MCF 10A (cell line): ENCODE data around the gene ZNF304. TPM values are rescaled to one million over a fixed set of nuclear protein-coding genes. Genes with fewer than 3 reads are reported as not detected.

Source experiments
- BruUV-seq: library from RNA; stranded (reverse); fragments of 400-500 nt; replicated peaks from 2 replicates; lab custom pipeline; 2021; lab: Mats Ljungman, UMichigan
- CTCF ChIA-PET: fragments of 300-600 bp; sonication (Branson Sonifier 250); formaldehyde crosslinking; extraction: SDS; loops from one replicate; lab custom pipeline; 2021; ENCODE audit warnings: antibody characterized with exemption, inconsistent platforms; lab: Yijun Ruan, JAX
- POLR2A ChIA-PET: fragments of 300-600, 350-650 bp; sonication (Branson Sonifier 250); formaldehyde crosslinking; extraction: SDS; loops from one replicate; lab custom pipeline; 2020; ENCODE audit warnings: antibody characterized with exemption, inconsistent platforms; lab: Yijun Ruan, JAX
- DNase-seq: peaks from one replicate; pipeline ENCODE4 v3.0.0-alpha.2; 2018; ENCODE audit not compliant: unreplicated experiment
- H3K27ac Mint-ChIP-seq: one replicate; pipeline ENCODE4 v1.8.0; 2022; ENCODE audit warnings: mild to moderate bottlenecking, low read depth, mixed read lengths; ENCODE audit not compliant: unreplicated experiment
- H3K27me3 Mint-ChIP-seq: one replicate; pipeline ENCODE4 v1.8.0; 2022; ENCODE audit warnings: mixed read lengths; ENCODE audit not compliant: insufficient read depth, unreplicated experiment
- H3K36me3 Mint-ChIP-seq: one replicate; pipeline ENCODE4 v1.8.0; 2022; ENCODE audit warnings: mild to moderate bottlenecking, moderate library complexity, mixed read lengths; ENCODE audit not compliant: insufficient read depth, unreplicated experiment
- H3K4me1 Mint-ChIP-seq: one replicate; pipeline ENCODE4 v1.8.0; 2022; ENCODE audit warnings: mixed read lengths; ENCODE audit not compliant: insufficient read depth, unreplicated experiment
- H3K4me3 Mint-ChIP-seq: one replicate; pipeline ENCODE4 v1.8.0; 2022; ENCODE audit warnings: mild to moderate bottlenecking, moderate library complexity, mixed read lengths; ENCODE audit not compliant: unreplicated experiment
- H3K9me3 Mint-ChIP-seq: one replicate; pipeline ENCODE4 v1.8.0; 2022; ENCODE audit warnings: mixed read lengths; ENCODE audit not compliant: unreplicated experiment
- CTCF ChIP-seq: fragments of 200-600 bp; IDR thresholded peaks from one replicate; pipeline ENCODE4 v1.8.0; 2022; ENCODE audit warnings: antibody characterized with exemption, mild to moderate bottlenecking; ENCODE audit not compliant: unreplicated experiment
- intact Hi-C: fragments of 100-400 bp; cut with micrococcal nuclease; formaldehyde crosslinking; loops from 2 replicates; pipeline ENCODE4 v1.14.1; 2022
- total RNA-seq: library from RNA; stranded (reverse); gene quantifications from 2 replicates; pipeline ENCODE4 v1.2.3, GENCODE V29; 2022

The ZNF304 gene
- total RNA-seq, 1 experiment from 2014 or later = 7.0 TPM

GRCh38 chr19:57403737-57404563 lies 52.9 kb downstream of the ZNF304 start:
- Mint-ChIP-seq H3K4me1 (peaks cover 6% of the 10 kb centered on the region), H3K9me3 (peaks cover 9% of the 10 kb centered on the region), H3K4me3 (no peak overlapping the region), H3K36me3 (peaks cover 22% of the 10 kb centered on the region), H3K27me3 (no peaks in the 10 kb centered on the region), H3K27ac (no peak overlapping the region)
- no peak for TF ChIP-seq CTCF
- intact Hi-C loops = no loop called here
- no peak for DNase-seq
- no TSS peak for BruUV-seq
- ChIA-PET CTCF (interaction anchor here (0.5 to 2.6 kb wide), 7 partner anchors 11 to 1061 kb away, joined by 3 to 18 read pairs (median 4); no protein-coding TSS in a partner anchor), POLR2A (interaction anchor here (0.6 kb wide), 1 partner anchor 53 kb away, joined by 4 read pairs; the partner anchor contains the start of gene ZNF304)

DNA sequence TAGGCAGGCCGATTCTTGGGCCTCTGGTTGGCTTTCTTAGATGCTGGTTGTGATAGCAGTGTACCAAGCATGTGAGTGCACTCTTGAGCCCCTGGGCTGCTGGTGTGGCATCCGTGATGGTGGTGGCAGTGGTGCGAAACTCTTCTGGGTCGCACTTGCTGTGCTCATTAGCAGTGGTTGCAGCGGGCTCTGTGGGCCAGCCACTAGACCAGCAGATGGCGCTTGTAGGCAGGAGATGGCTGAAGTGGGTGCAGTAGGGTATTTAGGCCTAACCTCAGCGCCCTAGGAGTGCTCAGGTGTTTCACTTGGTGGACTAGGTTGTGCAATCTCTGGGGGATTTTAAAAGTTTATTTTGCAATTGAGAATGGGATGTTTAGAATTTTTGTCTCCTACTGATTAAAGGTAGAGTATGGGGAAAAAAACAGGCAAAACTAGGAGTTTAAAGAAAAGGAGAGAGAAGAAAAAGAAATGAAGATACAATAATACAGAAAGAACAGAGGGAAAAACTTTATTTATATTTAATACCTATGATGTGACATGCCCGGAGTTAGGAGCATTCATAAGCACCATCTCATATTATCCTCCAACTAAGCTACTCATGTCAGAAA lies 55.5 kb downstream of the ZNF304 start:
- Mint-ChIP-seq H3K27me3 (no peaks in the 10 kb centered on the region), H3K4me3 (no peak overlapping the region), H3K36me3 (peaks cover 5% of the 10 kb centered on the region), H3K4me1 (peaks cover 10% of the 10 kb centered on the region), H3K27ac (peak overlapping the region; percentile 13), H3K9me3 (no peaks in the 10 kb centered on the region)
- BruUV-seq = no TSS peak
- ChIA-PET POLR2A (interaction anchor here (0.7 kb wide), 2 partner anchors 8 to 12 kb away, joined by 3 read pairs; no protein-coding TSS in a partner anchor), CTCF (interaction anchor here (0.5 to 2.6 kb wide), 28 partner anchors 9 to 1735 kb away, joined by 3 to 18 read pairs (median 4); partner anchors contain the start of genes ZNF548 and ZNF749)
- peak; percentile 56 for DNase-seq
- peak; percentile 78 for TF ChIP-seq CTCF
- intact Hi-C loops = loop anchor here (5.0 kb wide), 1 partner anchor 966 kb away; no protein-coding TSS in a partner anchor

Other genes with a start within 250 kb of the ZNF304 start
- not detected in 2 replicates for gene USP29, start 231.3 kb upstream of the ZNF304 start, total RNA-seq
- gene ZIM3, start 206.1 kb upstream of the ZNF304 start, total RNA-seq = not detected in 2 replicates
- not detected in 2 replicates for gene DUXA, start 183.8 kb upstream of the ZNF304 start, total RNA-seq
- gene ZNF264, start 159.8 kb upstream of the ZNF304 start, total RNA-seq = 34.4 and 41.1 TPM in 2 replicates
- 0.93 and 1.2 TPM in 2 replicates for gene AURKC, start 120.2 kb upstream of the ZNF304 start, total RNA-seq
- gene ZNF805, start 110.6 kb upstream of the ZNF304 start, total RNA-seq = 11.8 and 12.2 TPM in 2 replicates
- gene ZNF460, start 70.8 kb upstream of the ZNF304 start, total RNA-seq = 72.5 and 95.5 TPM in 2 replicates
- 9.2 and 10.8 TPM in 2 replicates for gene ZNF543, start 30.8 kb upstream of the ZNF304 start, total RNA-seq
- gene TRAPPC2B, start 12.3 kb downstream of the ZNF304 start, total RNA-seq = 6.3 and 9.8 TPM in 2 replicates
- gene ZNF547, start 12.3 kb downstream of the ZNF304 start, total RNA-seq = 3.7 and 4.3 TPM in 2 replicates
- 23.7 and 40.1 TPM in 2 replicates for gene ZNF548, start 38.6 kb downstream of the ZNF304 start, total RNA-seq
- gene ZNF17, start 59.9 kb downstream of the ZNF304 start, total RNA-seq = 7.8 and 8.3 TPM in 2 replicates
- gene ZNF749, start 84.1 kb downstream of the ZNF304 start, total RNA-seq = 19.1 and 21.2 TPM in 2 replicates
- 0.47 TPM in 2 replicates for gene VN1R1, start 105.9 kb downstream of the ZNF304 start, total RNA-seq
- 9.9 and 10.9 TPM in 2 replicates for gene ZNF772, start 126.3 kb downstream of the ZNF304 start, total RNA-seq
- gene ZNF419, start 136.5 kb downstream of the ZNF304 start, total RNA-seq = 18.4 and 19.6 TPM in 2 replicates
- 11.2 and 12.4 TPM in 2 replicates for gene ZNF773, start 148.7 kb downstream of the ZNF304 start, total RNA-seq
- gene ZNF549, start 176.1 kb downstream of the ZNF304 start, total RNA-seq = 3.9 and 5.3 TPM in 2 replicates
- 14.3 and 17.6 TPM in 2 replicates for gene ZNF550, start 208.6 kb downstream of the ZNF304 start, total RNA-seq
- 5.0 and 5.6 TPM in 2 replicates for gene ZNF416, start 227.6 kb downstream of the ZNF304 start, total RNA-seq
- gene ZIK1, start 232.9 kb downstream of the ZNF304 start, total RNA-seq = not detected in 2 replicates
- gene ZNF530, start 248.6 kb downstream of the ZNF304 start, total RNA-seq = 2.4 and 2.8 TPM in 2 replicates